ENCODE measurements around the gene ADCY5.

ADCY5 gene

DNA sequence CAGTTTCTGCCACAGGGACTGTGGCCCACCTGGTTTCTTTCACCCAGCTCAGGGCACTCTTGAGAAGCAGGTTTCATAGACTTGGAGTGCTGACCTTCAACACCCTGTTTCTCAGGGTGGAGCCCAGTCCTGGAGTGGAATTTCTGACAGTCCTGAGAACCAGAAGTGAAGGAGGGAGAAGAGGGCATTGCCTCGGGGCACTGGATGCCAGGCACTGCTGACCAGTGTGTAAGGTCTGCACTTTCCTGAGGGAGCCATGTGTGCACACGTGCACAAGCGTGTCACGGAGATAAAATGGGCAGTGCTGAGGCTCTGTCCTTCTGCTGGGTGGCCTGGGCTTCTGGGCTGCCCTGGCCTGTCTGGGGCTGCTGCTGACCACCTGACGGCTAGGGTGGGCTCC, 128.7 kb downstream of the ADCY5 start:
- DNase-seq, result no peak

DNA sequence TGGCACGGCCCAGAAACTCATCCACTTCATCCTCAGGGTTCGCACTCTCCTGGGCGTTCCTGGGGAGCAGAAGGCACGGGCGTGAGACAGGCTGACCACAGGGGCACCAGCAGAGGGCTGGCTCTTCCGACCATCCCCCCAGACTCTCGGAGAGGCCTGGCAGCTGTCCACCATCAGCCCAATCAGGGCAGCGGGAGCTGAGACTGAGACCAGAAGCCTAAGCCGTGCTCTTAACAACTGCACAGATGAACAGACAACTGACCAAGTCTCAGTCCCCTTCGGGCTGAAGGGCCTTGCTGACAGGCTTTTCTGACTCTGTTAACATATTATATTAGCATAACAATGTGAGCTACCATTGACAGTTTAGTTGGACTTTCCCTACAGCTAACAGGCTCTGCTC, 129.1 kb downstream of the ADCY5 start:
- no peak for DNase-seq

DNA sequence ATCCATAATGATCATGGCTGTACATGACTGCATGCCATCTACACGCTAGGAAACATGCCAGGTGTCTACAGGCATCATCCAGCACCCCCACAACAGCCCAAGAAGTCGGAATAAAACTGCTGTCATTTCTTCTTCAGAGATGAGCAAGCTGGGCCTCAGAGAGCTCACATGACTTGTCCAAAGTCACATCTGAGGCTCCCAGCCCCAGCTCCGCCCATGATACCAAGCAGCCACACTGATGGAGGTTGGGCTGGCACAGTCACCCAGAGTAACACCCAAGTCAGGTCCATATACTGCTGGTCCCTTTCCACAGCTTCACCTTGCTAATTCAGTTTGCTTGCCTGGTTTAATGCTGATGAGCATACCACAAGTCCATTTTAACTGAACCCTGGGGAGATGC, 130.5 kb downstream of the ADCY5 start:
- no peak for DNase-seq

DNA sequence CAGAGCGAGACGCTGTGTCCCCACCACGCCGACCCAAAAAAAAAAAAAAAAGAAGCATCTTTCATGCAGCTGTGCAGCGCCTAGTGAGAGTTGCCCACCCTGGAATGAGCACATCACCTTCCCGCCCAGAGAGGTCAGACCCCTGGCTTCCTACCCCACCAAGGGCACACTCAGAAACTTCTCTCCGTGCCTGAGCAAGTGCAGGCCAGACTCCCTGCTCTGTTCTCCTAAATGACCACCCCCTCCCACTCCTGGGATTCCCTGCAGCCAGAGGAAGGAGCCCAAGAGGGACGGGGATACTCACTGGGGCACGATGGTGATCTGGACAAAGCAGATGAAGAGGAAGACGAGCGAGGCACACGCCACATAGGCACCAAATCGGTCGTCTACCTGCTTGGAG, 131.2 kb downstream of the ADCY5 start:
- DNase-seq, result no peak

DNA sequence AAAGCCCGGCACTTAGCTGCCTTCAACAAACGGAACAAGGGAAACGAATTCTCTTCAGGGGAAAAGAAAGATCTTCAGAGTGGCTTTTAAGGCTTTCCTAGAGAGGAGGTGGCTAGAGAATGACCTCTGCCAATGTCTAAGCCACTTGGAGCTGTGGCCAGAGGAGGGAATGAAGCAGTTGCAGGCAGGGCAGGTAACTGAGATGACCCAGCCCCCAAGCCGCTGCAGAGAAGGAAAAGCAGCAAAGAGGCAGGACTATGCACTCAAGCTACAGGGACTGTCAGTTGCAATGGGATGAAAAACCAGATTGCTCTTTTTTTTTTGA, 133.7 kb downstream of the ADCY5 start:
- no peak for DNase-seq

DNA sequence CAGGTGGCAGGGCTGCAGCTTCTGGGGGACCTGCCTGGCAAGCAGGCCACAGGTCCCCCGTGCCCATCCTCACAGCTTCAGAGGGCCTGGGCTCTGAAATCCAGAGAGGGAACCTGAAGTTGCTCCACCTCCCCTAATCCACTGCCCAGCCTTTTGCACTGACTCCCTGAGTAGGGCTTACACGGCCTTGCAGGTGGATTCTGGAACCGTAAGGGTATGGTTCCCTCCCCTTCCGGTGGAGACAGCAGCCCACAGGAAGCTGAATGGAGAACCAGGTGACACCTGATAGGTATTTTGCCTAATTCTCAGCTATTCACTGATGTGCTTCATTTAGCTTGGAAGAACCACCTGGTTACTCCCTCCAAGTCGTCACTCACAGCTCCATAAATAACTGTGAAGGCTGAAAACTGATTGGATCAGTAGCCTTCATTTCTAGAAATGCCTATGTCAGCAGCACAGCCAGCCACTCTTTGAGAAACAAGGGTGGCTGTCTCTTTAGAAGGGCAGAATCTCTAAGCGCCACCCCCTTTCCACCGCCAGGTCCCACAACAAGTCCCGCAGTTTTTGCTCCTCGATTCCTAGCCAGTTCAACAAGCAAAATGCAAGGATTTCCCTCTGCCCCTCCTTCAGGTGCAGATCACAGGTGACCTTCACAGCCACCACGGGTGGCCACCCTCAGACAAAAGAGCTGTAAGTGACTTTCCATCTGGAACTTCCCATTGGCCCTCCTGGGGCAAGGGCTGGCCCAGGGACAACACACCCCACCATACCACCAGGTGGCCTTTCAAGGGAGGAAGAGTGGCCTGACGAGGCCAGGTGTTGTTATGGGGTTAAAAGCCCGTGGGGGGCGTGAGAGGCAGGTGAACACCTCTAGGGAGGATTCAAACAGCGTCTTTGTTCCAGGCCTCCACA, 134.3 kb downstream of the ADCY5 start:
- DNase-seq, result peak; percentile 91

DNA sequence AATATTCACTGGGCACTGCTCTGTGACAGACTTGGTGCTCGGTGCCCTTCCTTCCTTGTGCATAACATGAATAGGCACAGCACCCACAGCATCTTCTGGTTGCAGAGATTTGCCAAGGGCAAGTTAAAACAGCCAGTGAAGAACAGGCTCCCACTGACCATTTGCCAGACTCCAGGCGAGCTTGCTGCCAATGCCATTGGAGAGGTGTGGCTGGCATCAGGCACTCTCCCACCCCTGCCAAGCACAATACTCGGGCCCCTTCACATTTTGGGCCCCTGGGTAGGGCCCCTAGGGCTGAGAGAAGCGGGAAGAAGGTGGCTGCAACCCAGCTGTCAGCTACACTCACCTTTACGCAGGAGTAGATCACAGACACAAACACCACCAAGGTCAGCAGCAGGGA, 135.0 kb downstream of the ADCY5 start:
- no peak for DNase-seq

DNA sequence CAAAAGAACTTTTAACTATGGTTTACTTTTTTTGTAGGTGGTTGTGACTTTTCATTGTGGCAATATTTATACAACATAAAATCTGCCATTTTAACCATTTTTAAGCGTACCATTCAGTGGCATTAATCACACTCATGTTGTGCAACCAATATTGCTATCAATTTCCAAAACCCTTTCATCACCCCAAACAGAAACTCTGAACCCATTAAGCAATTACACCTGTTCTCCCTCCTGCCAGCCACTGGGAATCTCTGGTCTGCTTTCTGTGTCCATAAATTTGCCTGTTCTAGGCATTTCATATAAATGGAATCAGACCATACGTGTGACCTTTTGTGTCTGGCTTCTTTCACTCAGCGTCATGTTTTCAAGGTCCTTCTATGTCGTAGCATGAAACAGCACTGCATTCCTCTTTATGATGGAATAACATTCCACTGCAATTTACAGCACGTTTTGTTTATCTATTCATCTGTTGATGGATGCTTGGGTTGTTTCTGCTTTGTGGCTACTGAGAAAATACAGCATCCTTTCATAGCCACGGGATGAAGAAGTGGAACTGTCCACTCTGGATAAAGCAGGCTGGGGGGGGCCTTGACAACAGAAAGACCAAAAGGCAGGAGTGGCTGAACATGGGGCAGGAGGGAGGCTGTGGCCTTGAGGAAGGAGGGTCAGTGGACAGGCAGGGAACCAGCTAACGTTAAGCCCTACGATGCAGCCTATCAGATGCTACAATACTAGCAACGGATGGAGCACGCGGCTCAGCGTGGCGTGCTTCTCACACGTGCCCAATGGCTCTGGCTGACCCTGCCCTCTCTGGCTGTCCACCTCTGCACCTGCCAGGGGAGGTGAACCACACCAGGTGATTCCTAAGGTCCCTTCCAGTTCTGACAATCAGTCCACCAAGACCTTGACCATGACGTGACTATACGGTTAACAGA, 136.3 kb downstream of the ADCY5 start:
- DNase-seq, result no peak

DNA sequence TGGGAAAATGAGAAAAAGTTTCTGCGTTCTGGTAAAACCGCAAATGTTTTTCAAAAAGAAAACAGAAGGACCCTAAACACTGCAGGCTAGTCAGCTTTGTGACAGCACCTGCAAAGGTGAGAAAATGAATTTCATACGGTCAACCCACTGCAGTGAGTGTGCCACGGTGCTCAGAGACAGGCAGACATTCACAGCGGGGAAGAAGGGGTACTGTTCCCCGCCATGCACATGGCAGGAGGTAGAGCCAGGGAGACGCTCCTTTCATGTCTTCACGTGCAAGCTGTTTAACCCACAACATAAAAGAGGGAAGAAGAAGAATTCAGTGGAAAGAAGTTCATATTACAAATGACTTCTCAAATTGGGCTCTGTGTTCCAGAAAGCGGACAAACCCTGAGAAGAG, 137.7 kb downstream of the ADCY5 start:
- DNase-seq, result no peak

DNA sequence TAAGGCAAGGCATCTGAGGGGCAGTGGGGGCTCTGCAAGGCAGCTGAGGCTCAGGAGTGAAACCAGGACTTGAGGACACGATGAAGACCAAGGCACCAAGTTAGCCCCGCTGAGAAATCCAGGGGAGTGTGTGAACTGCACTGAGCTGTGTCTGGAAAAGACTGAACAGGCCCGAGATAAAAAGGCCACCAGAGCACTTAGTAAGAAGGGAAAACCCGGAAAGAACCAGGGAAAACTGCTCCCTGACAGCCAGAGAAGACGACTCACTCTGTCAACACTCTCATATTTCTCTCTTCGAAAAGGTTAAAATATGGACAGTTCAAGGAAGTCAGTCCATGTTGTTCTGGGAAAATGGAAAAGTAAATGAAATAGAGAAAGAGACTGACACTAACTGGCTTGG, 138.1 kb downstream of the ADCY5 start:
- DNase-seq, result no peak

DNA sequence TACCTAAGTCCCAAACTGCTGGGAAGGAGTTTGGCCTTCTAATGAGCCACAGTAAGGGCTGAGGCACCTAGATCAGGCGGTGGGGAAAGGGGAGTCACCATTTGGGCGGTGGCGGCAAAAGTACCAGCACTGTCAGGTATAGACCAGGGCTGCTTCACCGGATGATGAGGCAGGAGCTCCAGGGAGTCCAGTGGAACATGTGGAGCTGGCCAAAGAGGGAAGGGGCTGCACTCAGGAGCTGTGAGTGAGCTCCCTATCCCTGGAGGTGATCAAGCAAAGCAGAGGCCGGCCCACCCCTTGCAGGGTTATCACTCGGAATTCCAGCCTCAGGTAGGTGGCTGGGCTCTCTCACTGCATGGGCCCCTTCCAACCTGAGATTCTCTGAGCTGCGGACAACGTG, 138.7 kb downstream of the ADCY5 start:
- DNase-seq, result no peak

DNA sequence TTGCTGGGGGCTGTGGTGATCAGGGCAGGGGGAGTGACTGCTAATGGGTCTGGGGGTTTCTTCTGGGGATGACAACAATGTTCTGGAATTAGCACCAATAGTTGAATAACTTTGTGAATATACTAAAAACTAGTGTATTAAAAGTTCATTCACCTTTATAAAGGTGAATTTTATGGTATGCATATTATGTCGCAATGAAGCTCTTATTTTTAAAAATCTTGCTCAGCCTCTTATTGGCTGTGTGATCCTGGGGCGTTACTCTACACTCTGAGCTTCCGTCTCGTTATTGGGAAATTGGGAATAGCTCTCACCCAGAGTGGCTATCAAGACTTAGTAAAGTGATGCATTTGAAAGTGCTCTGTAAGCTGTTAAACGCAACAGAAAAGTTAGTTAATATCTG, 141.8 kb downstream of the ADCY5 start:
- no peak for DNase-seq

DNA sequence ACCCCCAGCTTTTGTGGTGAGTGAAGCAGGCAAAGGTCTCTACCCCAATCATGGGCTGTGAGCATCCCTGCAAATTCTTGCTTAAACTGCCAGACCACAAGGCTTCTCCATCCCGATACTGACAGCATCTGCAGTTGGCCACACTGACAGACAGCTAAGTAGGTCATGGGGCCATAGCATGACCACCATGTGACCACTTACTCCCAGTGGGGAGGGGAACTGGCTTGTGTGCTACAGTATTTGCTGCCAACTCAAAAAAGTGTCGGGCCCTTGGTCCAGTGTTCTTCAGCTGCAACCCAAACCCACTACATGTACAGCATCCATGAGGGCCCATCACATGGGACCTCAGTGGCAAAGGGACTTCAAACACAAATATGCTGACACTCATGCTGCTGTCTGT, 143.7 kb downstream of the ADCY5 start:
- DNase-seq, result no peak

DNA sequence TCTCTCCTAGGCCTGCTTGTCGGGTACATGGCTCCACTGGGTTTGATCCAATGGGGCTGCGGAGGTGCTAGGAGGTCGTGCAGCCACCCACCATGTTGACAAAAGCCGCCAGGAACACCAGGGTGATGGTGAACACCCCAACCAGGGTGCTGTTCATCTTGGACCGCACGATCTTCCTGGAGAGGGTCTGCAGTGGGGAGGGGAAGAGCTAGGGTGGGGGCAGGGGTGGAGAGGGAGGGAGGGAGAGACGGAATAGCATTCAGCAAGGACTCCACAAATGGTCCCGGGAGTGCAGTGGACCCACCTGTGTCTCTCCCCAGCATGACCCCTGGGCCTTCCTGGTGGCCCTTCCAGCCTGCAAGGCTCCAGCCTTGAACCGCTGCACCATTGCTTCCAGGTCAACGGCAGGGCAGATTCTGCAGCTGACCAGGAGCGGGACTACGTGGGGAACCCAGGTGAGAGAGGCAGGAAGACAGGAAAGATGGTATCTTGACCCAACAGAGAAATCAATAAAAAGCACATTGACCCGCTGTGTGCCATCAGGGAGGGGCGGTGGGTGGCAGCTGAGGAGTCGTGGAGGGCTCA, 144.8 kb downstream of the ADCY5 start:
- DNase-seq, result no peak

DNA sequence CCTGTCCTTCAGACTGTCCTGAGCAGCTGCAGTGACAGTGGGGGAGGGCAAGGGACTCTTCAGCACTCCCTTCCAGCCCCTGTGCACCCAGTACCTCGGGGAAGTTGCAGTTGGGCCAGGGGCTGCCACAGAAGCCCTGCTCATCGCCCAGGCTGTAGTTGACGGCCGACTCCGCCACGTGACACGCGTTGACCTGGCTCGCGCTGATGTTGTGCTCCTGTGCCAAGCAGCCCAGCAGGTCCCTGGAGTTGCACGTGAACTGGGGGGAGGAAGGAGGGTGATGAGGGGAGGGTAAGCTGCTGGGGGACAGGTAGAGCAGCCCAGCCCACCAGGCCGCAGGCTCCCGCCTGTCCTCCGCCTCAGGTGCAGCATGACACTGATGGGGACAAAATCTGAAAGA, 145.9 kb downstream of the ADCY5 start:
- DNase-seq, result no peak

DNA sequence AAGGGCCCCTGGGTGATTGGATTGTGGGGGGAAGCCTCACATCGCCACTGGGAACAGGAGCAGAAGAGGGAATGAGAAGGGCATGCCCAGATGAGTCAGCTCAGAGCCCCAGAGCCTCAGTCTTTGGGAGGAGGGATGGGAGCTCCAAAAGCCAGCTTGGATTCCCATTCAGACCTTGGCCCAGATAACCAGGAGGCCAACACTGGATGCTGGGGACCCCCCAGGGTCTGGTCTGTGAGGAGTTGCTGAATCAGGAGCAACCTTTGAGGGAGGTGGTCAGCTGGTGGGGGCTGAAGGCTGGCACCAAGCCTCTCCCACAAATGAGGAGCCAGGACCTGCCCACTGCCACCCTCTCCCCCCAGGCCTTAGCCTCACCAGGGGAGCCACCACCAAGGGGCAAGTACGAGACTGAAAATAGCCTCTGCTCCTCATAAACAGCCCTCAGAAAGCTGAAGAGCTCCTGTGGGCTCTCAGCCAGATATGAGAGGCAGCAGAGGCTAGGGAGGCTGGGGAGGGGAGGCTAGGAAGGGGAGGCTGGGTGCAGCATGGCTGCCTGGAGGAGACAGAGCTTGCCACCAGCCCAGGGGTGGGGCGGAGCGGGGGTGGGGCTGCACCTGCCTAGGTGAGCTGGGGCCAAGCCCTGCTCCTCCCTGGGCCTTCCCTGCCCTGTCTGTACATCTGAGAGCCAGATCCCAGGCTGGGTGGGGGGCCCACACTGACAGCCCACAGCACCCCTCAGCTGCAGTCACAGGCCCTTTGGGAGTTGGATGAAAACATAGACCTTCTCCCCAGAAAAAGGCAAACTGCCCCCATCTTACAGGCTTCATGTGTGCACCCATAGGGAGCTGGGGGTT, 147.3 kb downstream of the ADCY5 start:
- DNase-seq, result no peak

DNA sequence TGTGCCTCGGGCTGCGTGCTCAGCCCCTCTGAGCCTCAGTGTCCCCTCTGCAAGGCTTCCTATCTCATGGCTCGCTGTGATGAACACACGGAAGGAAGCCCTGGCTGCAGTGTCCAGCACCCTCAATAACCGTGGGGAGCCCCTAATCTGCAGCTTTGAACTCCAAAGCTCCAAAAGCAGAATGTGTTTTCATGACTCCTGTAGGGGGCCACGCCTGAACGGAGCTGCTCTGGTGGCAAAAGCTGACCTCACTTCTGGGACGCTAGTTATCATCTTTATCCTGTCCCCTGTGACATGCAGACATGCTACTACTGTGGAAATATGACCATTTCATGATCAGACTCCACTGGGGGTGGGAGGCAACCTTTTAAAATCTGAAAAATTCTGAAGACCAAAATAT, 148.3 kb downstream of the ADCY5 start:
- no peak for DNase-seq

DNA sequence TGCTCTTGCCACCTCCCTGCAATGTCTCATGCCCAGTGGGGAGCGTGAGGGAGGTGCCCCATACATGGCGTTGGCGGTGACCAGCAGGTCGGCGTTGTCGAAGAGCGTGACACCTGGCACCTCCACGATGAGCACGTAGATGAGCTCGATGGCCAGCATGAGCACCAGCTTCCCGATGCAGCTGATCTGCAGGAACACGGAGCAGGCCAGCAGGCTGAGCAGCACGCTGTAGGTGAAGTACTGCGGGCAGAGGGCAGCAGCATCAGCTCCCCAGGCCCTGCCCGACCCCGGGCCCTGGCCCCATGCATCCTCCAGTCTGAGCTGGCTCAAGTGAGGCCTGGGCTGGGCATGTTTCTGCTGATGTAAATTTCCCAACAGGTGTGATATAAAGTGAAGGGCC, 148.8 kb downstream of the ADCY5 start:
- DNase-seq, result no peak

DNA sequence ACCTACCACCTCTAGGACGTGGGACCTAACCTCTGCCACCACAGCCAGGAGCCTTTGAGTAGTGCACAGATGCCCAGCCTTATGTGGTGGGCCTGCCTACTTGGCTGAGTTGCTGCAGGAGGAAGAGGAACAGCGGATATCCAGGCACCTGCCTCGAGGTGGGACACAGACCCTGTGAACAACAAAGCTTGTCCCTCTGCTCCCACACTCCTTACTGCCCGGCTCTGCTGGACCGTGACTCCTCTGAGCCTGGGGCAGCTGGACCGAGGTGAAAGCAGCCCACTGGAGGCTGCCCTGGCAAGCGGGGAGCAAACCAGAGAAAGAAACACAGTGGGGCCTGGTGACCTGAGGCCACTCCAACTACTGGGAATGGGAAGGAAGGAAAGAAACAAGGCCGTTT, 149.3 kb downstream of the ADCY5 start:
- no peak for DNase-seq

DNA sequence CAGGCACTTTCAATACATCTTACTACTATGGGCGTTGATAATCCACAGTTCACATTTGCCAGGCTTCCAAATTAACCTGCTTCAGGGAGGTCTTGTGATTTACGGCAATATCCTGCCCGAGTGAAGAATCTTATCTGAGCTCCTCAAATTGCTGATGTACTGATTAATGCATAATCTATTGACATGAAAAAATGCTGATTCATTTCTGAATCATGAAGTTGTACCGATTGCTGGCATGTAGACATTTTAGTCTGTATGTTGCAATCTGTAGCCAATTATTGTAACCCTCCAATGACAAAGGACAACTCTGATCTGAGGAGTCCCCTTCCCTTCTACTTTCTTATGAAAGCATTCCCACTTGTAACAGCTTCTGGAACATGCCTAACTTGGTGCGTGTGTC, 150.0 kb downstream of the ADCY5 start:
- no peak for DNase-seq

DNA sequence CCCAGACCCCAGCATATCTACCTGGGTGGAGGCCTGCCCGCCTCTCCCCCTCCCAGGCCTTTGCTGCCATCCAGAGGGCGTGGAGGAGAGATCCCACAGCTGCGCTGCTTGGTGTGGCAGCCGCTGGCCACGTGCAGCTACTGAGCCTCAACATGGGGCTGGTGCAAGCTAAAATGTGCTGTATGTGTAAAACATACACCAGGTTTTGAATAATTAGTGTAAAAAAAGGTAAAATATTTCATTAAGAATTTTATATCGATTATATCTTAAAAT, 151.3 kb downstream of the ADCY5 start:
- DNase-seq, result no peak

DNA sequence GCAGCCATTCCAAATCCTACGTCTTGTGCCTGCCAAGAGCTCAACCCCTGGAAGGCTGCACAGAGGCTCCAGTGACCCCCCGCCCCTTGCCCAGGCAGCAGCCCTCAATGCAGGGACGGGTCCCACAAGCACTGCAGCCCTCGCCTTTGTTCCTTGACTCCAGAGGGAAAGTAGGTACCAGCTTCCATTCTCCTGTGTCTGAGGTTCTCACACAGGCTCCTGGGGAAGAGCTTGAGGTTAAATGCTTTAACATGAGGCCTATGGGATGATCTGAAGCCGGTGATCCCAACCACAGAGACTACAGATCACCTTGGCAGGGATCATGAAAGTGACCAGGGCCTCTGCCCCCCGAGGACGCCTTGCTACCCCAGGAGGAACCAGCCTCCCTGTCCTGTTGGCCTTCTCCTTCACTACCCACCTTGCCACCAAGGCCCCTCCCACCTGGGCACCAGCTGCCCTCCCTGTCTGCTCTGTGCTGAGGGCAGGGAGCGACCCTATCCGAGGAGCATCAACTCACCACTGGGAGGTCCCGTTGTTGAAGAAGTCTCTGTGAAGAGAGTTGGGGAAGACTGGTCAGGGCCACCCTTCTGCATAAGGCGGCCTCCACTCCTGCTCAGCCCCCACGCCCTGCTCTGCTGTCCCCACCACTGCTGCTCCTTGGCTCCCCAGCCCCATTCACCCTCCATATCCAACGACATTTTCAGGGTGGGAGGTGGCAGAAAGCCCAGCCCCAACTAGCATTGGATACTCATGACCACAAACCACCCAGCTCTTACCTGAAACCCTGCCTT, 151.9 kb downstream of the ADCY5 start:
- no peak for DNase-seq

Measured in NCI-H187 treated with DMSO at 0.1 percent for 48 hours (cell line).